Measurements from ENCODE around the gene PCDHA6.
"Not testable (repeated sequence)": the region's sequence is repeated elsewhere in the genome, so short reads cannot be mapped to it uniquely, and the experiment has no call there.

The PCDHA6 gene

DNA sequence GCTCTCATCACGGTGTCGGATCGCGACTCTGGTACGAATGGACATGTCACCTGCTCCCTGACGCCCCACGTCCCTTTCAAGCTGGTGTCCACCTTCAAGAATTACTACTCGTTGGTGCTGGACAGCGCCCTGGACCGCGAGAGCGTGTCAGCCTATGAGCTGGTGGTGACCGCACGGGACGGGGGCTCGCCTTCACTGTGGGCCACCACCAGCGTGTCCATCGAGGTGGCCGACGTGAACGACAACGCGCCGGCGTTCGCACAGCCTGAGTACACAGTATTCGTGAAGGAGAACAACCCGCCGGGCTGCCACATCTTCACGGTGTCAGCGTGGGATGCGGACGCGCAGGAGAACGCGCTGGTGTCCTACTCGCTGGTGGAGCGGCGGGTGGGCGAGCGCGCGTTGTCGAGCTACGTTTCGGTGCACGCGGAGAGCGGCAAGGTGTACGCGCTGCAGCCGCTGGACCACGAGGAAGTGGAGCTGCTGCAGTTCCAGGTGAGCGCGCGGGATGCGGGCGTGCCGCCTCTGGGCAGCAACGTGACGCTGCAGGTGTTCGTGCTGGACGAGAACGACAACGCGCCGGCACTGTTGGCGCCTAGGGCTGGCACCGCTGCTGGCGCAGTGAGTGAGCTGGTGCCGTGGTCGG, 31.6 kb upstream of the PCDHA6 start:
- H2BK5ac ChIP-seq (ENCODE audit: low read depth, low read length, poor library complexity) = not testable (repeated sequence)

DNA sequence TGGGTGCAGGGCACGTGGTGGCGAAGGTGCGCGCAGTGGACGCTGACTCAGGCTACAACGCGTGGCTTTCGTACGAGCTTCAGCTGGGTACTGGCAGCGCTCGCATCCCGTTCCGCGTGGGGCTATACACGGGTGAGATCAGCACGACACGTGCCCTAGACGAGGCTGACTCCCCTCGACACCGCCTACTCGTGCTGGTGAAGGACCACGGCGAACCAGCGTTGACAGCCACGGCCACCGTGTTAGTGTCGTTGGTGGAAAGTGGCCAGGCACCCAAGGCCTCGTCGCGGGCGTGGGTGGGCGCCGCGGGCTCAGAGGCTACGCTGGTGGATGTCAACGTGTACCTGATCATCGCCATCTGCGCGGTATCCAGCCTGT, 31.1 kb upstream of the PCDHA6 start:
- H3K36me3 ChIP-seq (ENCODE audit: control insufficient read depth in 1 of 2, insufficient read depth in 2 of 2, low read length in 2 of 2) = peaks cover 2 to 4% of the 10 kb centered on the region in 2 experiments
- no peak overlapping the region for H3K27ac ChIP-seq (ENCODE audit: low read depth, low read length)
- H3K4ac ChIP-seq (ENCODE audit: low read depth, low read length) = no peak overlapping the region
- H4K12ac ChIP-seq (ENCODE audit: low read depth, low read length) = no peak overlapping the region
- no peaks in the 10 kb centered on the region for H3K79me2 ChIP-seq (ENCODE audit: control insufficient read depth, insufficient read depth, low read length, poor library complexity)
- no peak overlapping the region for H3K4me2 ChIP-seq (ENCODE audit: low read length)
- no peak overlapping the region for H2BK12ac ChIP-seq (ENCODE audit: low read length)
- H3K18ac ChIP-seq (ENCODE audit: low read length) = no peak overlapping the region
- peaks cover 16% of the 10 kb centered on the region for H3K9me3 ChIP-seq (ENCODE audit: insufficient read depth, low read depth, low read length)
- H3K9ac ChIP-seq (ENCODE audit: low read length) = no peak overlapping the region
- H4K8ac ChIP-seq (ENCODE audit: low read depth, low read length) = no peak overlapping the region
- H4K91ac ChIP-seq (ENCODE audit: low read depth, low read length) = no peak overlapping the region
- H2AFZ ChIP-seq (ENCODE audit: insufficient read depth, low read length, poor library complexity) = no peak overlapping the region
- no peaks in the 10 kb centered on the region for H3K79me1 ChIP-seq (ENCODE audit: low read length)
- no peak overlapping the region for H3K14ac ChIP-seq (ENCODE audit: low read length)
- no peak overlapping the region for H2AK5ac ChIP-seq (ENCODE audit: low read length)
- H3K27me3 ChIP-seq (ENCODE audit: insufficient read depth, low read length) = no peaks in the 10 kb centered on the region
- no peak for DNase-seq
- peak overlapping the region; percentile 50 for H3K4me3 ChIP-seq (ENCODE audit: low read depth, low read length)
- H3K4me1 ChIP-seq (ENCODE audit: control insufficient read depth in 1 of 2, insufficient read depth in 2 of 2, low read length in 2 of 2) = no peaks in the 10 kb centered on the region
- H3K23ac ChIP-seq (ENCODE audit: low read length) = no peak overlapping the region
- no peak overlapping the region for H2BK5ac ChIP-seq (ENCODE audit: low read depth, low read length, poor library complexity)
- H2BK120ac ChIP-seq (ENCODE audit: insufficient read depth, low read length, poor library complexity) = no peak overlapping the region
- no CpG with 5 or more reads among the region's 39 CpGs for WGBS (ENCODE audit: extremely low coverage, insufficient coverage, insufficient read length)

More for the DNA sequence above, 31.6 kb upstream of the PCDHA6 start:
- H3K4me1 ChIP-seq (ENCODE audit: control insufficient read depth in 1 of 2, insufficient read depth in 2 of 2, low read length in 2 of 2); H2BK120ac ChIP-seq (ENCODE audit: insufficient read depth, low read length, poor library complexity); DNase-seq; H2AFZ ChIP-seq (ENCODE audit: insufficient read depth, low read length, poor library complexity); H3K27me3 ChIP-seq (ENCODE audit: insufficient read depth, low read length); H3K36me3 ChIP-seq (ENCODE audit: control insufficient read depth in 1 of 2, insufficient read depth in 2 of 2, low read length in 2 of 2); H3K18ac ChIP-seq (ENCODE audit: low read length); H3K23ac ChIP-seq (ENCODE audit: low read length); H2BK12ac ChIP-seq (ENCODE audit: low read length); H3K4ac ChIP-seq (ENCODE audit: low read depth, low read length); H3K27ac ChIP-seq (ENCODE audit: low read depth, low read length); H2AK5ac ChIP-seq (ENCODE audit: low read length); H3K79me1 ChIP-seq (ENCODE audit: low read length); H3K4me2 ChIP-seq (ENCODE audit: low read length); H3K79me2 ChIP-seq (ENCODE audit: control insufficient read depth, insufficient read depth, low read length, poor library complexity); H4K8ac ChIP-seq (ENCODE audit: low read depth, low read length); H3K9ac ChIP-seq (ENCODE audit: low read length); H4K12ac ChIP-seq (ENCODE audit: low read depth, low read length); H3K4me3 ChIP-seq (ENCODE audit: low read depth, low read length); H3K14ac ChIP-seq (ENCODE audit: low read length); H4K91ac ChIP-seq (ENCODE audit: low read depth, low read length): not testable (repeated sequence)
- peaks cover 16% of the 10 kb centered on the region for H3K9me3 ChIP-seq (ENCODE audit: insufficient read depth, low read depth, low read length)
- no CpG with 5 or more reads among the region's 72 CpGs for WGBS (ENCODE audit: extremely low coverage, insufficient coverage, insufficient read length)

DNA sequence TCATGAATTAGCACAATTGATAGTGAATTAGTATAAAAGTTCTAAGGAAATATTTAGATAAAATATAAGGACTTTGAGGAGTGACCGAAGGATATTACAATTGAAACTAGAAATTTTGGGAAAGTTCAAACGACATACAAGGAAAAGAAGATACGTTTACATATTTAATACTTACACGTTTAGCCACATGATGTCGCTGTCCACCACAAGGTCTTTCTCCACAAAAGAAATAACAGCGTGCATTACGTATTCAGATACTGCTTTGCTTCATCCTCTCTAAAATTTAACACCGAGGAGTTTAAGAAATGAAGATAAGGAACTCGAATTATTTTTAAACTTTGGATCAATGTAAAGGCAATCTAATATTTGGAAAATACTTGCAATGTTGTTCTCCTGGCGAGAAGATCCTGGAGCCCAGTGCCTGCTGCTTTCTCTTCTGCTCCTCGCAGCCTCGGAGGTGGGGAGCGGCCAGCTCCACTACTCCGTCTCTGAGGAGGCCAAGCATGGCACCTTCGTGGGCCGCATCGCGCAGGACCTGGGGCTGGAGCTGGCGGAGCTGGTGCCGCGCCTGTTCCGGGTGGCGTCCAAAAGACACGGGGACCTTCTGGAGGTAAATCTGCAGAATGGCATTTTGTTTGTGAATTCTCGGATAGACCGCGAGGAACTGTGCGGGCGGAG, 26.8 kb upstream of the PCDHA6 start, which contains the start of gene PCDHA3:
Gene PCDHA3, plus strand, starts transcription at position 242 of the 678 bp plus-strand sequence.
- WGBS (ENCODE audit: extremely low coverage, insufficient coverage, insufficient read length) = no CpG with 5 or more reads among the region's 29 CpGs
- Histone ChIP-seq H2BK120ac (ENCODE audit: insufficient read depth, low read length, poor library complexity) (no peak within 1 kb of the TSS), H2AK5ac (ENCODE audit: low read length) (no peak within 1 kb of the TSS), H3K27me3 (ENCODE audit: insufficient read depth, low read length) (no peaks in the 10 kb centered on the region), H3K18ac (ENCODE audit: low read length) (no peak within 1 kb of the TSS), H4K12ac (ENCODE audit: low read depth, low read length) (no peak within 1 kb of the TSS), H2AFZ (ENCODE audit: insufficient read depth, low read length, poor library complexity) (no peak within 1 kb of the TSS), H3K14ac (ENCODE audit: low read length) (no peak within 1 kb of the TSS), H3K23ac (ENCODE audit: low read length) (no peak within 1 kb of the TSS), H3K9ac (ENCODE audit: low read length) (no peak within 1 kb of the TSS), H3K79me1 (ENCODE audit: low read length) (no peaks in the 10 kb centered on the region), H3K4me2 (ENCODE audit: low read length) (no peak within 1 kb of the TSS), H3K9me3 (ENCODE audit: insufficient read depth, low read depth, low read length) (peaks cover 24% of the 10 kb centered on the region), H4K8ac (ENCODE audit: low read depth, low read length) (no peak within 1 kb of the TSS), H2BK12ac (ENCODE audit: low read length) (no peak within 1 kb of the TSS), H2BK5ac (ENCODE audit: low read depth, low read length, poor library complexity) (no peak within 1 kb of the TSS), H3K27ac (ENCODE audit: low read depth, low read length) (no peak within 1 kb of the TSS), H3K4me3 (ENCODE audit: low read depth, low read length) (no peak within 1 kb of the TSS), H3K4ac (ENCODE audit: low read depth, low read length) (no peak within 1 kb of the TSS), H4K91ac (ENCODE audit: low read depth, low read length) (no peak within 1 kb of the TSS), H3K79me2 (ENCODE audit: control insufficient read depth, insufficient read depth, low read length, poor library complexity) (no peaks in the 10 kb centered on the region), H3K4me1 (ENCODE audit: control insufficient read depth in 1 of 2, insufficient read depth in 2 of 2, low read length in 2 of 2) (no peaks in the 10 kb centered on the region), H3K36me3 (ENCODE audit: control insufficient read depth in 1 of 2, insufficient read depth in 2 of 2, low read length in 2 of 2) (peaks cover 2 to 10% of the 10 kb centered on the region in 2 experiments)
- no peak for DNase-seq

- Histone ChIP-seq H3K79me1 (ENCODE audit: low read length) (no peaks in the 10 kb centered on the region), H3K9me3 (ENCODE audit: insufficient read depth, low read depth, low read length) (peaks cover 21% of the 10 kb centered on the region), H3K4ac (ENCODE audit: low read depth, low read length) (no peak overlapping the region), H3K18ac (ENCODE audit: low read length) (no peak overlapping the region), H3K79me2 (ENCODE audit: control insufficient read depth, insufficient read depth, low read length, poor library complexity) (no peaks in the 10 kb centered on the region), H3K9ac (ENCODE audit: low read length) (no peak overlapping the region), H3K4me2 (ENCODE audit: low read length) (no peak overlapping the region), H4K8ac (ENCODE audit: low read depth, low read length) (no peak overlapping the region), H3K14ac (ENCODE audit: low read length) (no peak overlapping the region), H2BK120ac (ENCODE audit: insufficient read depth, low read length, poor library complexity) (no peak overlapping the region), H3K36me3 (ENCODE audit: control insufficient read depth in 1 of 2, insufficient read depth in 2 of 2, low read length in 2 of 2) (peaks cover 1 to 9% of the 10 kb centered on the region in 2 experiments), H4K12ac (ENCODE audit: low read depth, low read length) (no peak overlapping the region), H2BK5ac (ENCODE audit: low read depth, low read length, poor library complexity) (no peak overlapping the region), H3K27ac (ENCODE audit: low read depth, low read length) (no peak overlapping the region), H2AFZ (ENCODE audit: insufficient read depth, low read length, poor library complexity) (no peak overlapping the region), H2AK5ac (ENCODE audit: low read length) (no peak overlapping the region), H3K4me3 (ENCODE audit: low read depth, low read length) (no peak overlapping the region), H3K4me1 (ENCODE audit: control insufficient read depth in 1 of 2, insufficient read depth in 2 of 2, low read length in 2 of 2) (no peaks in the 10 kb centered on the region), H3K23ac (ENCODE audit: low read length) (no peak overlapping the region), H3K27me3 (ENCODE audit: insufficient read depth, low read length) (no peaks in the 10 kb centered on the region), H4K91ac (ENCODE audit: low read depth, low read length) (no peak overlapping the region), H2BK12ac (ENCODE audit: low read length) (no peak overlapping the region)
- WGBS (ENCODE audit: extremely low coverage, insufficient coverage, insufficient read length) = no CpG with 5 or more reads among the region's 16 CpGs
- DNase-seq = no peak
Measured at GRCh38 chr5:140801494-140801841, 26.3 kb upstream of the PCDHA6 start.
